GM18517 (cell line): ENCODE results near the gene MVD.
"Not testable (repeated sequence)": the region's sequence is repeated elsewhere in the genome, so short reads cannot be mapped to it uniquely, and the experiment has no call there.

Source experiments
- ATAC-seq: cut with Tn5 transposase; IDR thresholded peaks from one replicate; pipeline ENCODE4 v1.9.1; 2021; ENCODE audit warnings: mild to moderate bottlenecking, moderate library complexity; ENCODE audit not compliant: unreplicated experiment

The MVD gene

DNA sequence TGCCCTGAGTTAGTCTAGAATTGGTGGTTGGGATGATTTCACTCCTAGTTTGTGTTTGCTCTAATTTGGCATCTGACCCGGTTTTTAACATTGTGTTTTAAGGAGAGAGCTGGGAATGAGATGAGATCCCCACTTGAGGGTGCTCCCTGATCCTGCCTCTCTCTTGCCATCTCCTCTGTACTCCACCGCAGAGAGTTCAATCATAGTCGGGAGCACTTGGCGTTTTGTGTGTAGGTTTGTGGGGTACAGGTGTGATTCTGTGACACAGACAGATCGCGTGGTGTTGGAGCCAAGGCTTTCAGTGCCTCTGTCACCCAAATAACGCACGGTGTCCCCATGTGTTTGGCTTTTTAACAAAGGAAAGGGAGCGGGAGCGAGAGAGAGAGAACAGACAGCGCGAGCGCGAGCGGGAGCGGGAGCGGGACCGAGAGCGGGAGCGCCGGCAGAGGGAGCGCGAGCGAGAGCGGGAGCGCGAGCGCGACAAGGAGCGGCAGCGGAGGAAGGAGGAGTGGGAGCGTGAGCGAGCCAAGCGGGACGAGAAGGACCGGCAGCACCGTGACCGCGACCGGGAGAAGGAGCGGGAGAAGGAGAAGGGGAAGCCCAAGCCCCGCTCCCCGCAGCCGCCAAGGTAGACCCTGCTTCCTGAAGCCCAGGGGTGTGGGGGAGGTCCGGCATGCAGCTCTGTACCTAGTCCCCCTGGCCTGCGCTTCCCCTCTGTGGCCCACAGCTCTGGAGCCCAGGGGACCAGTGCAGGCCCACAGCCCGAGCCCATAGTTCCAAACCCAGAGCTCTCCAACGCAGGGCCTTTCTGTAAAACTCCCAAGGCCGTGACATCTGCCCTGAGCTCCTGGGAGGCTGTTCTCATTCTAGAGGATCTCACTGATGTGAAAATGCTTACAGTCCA lies 51.7 kb downstream of the MVD start:
- no peak for ATAC-seq

GRCh38 chr16:88610080-88610479 lies 52.8 kb downstream of the MVD start:
- no peak for ATAC-seq

DNA sequence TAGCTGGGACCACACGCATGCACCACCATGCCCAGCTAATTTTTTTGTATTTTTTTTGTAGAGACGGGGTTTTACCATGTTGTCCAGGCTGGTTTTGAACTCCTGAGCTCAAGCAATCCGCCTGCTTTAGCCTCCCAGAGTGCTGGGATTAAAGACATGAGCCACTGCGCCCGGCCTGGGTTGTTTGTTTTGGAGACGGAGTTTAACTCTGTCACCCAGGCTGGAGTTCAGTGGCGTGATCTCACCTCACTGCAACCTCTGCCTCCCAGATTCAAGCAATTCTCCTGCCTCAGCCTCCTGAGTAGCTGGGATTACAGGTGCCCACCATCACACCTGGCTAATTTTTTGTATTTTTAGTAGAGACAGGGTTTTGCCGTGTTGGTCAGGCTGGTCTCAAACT lies 53.5 kb downstream of the MVD start:
- ATAC-seq = not testable (repeated sequence)

DNA sequence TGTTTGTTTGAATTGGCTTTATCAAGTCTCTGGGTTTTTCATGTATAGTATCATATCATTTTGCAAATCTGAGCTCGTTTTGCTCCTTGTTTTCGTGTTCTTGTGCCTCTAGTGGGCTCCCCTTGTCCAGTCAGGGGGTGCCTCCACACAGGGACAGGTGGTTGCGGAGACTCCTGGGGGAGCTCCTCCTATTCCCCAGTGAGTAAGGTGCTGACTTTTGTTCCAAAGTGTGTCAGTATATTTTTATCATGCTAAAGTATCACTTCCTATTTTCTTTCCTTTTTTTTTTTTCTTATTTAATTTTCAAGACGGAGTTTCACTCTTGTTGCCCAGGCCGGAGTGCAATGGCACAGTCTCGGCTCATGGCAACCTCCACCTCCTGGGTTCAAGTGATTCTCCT lies 54.8 kb downstream of the MVD start:
- ATAC-seq = no peak

GRCh38 chr16:88606148-88606757 lies 56.6 kb downstream of the MVD start:
- no peak for ATAC-seq

DNA sequence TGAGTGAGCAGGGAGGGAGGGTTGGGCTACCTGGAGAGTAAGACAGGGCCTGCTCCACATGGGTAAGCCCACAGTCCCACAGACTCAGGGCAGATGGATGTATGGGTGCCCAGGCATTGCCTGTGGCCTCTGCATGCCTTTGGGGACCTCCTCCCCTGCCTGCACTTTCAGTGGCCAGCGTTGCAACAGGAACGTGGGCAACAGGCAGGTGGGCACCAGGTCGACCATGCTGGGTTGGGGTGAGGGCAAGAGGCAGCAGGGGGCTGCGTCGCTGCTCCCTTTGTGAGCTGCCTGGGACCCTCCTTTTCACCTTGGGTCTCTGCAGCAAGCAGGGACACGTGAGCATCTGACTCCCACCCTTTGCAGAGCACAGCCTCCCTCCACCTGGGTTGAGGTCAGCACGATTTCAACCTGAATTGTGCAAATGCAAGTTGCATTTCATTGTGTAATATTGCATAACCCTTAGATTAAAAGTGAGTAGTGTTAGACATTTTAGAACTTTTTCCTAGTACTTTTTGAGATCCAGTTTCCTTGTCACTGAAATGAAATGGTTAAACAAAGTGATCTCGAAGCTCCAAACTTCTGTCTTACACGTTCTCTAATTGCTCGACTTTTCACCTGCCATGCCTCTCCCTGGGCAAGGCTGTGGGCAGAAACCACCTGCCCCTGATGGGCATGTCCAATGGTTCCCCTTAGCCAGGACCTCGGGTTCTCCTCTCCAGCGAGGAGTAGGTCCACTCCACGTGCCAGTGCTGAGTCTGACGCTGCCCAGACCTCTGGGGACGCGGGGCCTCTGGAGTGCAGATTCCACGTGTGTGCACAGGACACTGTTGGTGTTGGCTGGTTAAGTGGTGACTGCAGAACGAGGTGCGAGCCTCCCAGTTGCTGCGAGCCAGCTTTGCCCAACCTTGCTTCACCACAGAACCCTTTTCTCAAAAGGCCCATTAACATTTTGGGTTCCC lies 57.4 kb downstream of the MVD start:
- no peak for ATAC-seq

- ATAC-seq = no peak
These were observed 60.8 kb downstream of the MVD start for GRCh38 chr16:88602091-88602490.
